ENCODE results near the gene IPP.
"Not testable (repeated sequence)": the region's sequence is repeated elsewhere in the genome, so short reads cannot be mapped to it uniquely, and the experiment has no call there.

The IPP gene

GRCh38 chr1:45767035-45767434 is 16.6 kb upstream of the IPP start:
- H3K4me1 ChIP-seq (ENCODE audit: insufficient read depth, low read length), result no peaks in the 10 kb centered on the region
- H3K4me3 ChIP-seq (ENCODE audit: low read length), result no peak overlapping the region
- WGBS, result 94% methylated on average over 2 of the region's 6 CpGs
- H3K36me3 ChIP-seq (ENCODE audit: insufficient read depth, low read length), result no peaks in the 10 kb centered on the region
- no peaks in the 10 kb centered on the region for H3K9me3 ChIP-seq (ENCODE audit: insufficient read depth, low read depth, low read length)
- H3K27me3 ChIP-seq (ENCODE audit: insufficient read depth, low read length), result no peaks in the 10 kb centered on the region
- no peak overlapping the region for H3K9ac ChIP-seq (ENCODE audit: low read depth, low read length)
- H3K27ac ChIP-seq (ENCODE audit: low read depth, low read length), result no peak overlapping the region

DNA sequence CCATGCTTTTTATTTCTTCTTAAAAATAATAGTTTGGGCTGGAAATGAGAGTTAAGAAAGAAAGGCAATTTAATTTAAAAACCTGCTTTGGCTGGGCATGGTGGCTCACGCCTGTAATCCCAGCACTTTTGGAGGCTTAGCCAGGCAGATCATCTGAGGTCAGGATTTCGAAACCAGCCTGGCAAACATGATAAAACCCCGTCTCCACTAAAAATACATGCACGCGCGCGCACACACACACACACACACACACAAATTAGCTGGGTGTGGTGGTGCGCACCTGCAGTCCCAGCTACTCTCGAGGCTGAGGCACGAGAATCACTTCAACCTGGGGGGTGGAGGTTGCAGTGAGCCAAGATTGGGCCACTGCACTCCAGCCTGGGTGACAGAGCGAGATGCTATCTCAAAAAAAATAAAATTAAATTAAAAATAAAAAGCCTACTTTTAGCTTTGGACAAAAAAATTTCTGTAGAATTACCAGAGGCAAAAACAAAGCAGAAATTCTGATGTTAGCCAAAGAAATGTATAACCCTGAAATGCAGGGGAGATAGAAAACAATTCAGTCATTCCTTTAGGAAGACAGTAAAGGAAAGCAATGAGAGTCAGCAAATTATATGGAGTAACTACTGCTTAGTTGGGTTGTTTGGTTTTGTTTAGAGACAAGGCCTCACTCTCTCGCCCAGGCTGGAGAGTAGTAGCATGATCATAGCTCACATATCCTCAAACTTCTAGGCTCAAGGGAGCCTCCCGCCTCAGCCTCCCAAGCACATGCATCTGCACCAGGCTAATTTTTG is 15.7 kb upstream of the IPP start:
- no peaks in the 10 kb centered on the region for H3K36me3 ChIP-seq (ENCODE audit: insufficient read depth, low read length)
- H3K9me3 ChIP-seq (ENCODE audit: insufficient read depth, low read depth, low read length), result no peaks in the 10 kb centered on the region
- H3K27me3 ChIP-seq (ENCODE audit: insufficient read depth, low read length), result no peaks in the 10 kb centered on the region
- no peak overlapping the region for H3K9ac ChIP-seq (ENCODE audit: low read depth, low read length)
- no peak overlapping the region for H3K4me3 ChIP-seq (ENCODE audit: low read length)
- WGBS, result 89% methylated on average over 10 of the region's 13 CpGs
- no peak overlapping the region for H3K27ac ChIP-seq (ENCODE audit: low read depth, low read length)
- no peaks in the 10 kb centered on the region for H3K4me1 ChIP-seq (ENCODE audit: insufficient read depth, low read length)

DNA sequence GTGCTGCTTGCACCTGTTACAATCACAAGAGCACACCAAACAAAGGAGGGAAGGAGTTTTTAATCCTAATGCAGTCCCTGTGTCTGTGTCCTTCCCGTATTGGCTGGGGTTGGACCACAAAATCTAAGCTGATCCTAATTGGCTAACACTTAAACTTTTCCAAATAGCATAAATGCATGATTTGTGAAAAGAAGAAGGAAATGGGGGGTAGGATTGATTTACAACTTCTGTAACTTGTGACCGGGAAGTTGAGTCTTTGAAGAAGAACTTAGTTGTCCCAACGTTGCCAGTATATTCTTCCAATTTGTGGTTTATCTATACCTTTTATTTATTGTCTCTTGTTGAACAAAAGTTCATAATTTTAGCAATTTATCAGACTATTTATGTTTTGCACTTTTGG is 11.8 kb upstream of the IPP start:
- Histone ChIP-seq H3K27me3 (ENCODE audit: insufficient read depth, low read length) (no peaks in the 10 kb centered on the region), H3K9me3 (ENCODE audit: insufficient read depth, low read depth, low read length) (no peaks in the 10 kb centered on the region), H3K4me3 (ENCODE audit: low read length) (no peak overlapping the region), H3K9ac (ENCODE audit: low read depth, low read length) (no peak overlapping the region), H3K27ac (ENCODE audit: low read depth, low read length) (no peak overlapping the region), H3K36me3 (ENCODE audit: insufficient read depth, low read length) (no peaks in the 10 kb centered on the region), H3K4me1 (ENCODE audit: insufficient read depth, low read length) (no peaks in the 10 kb centered on the region)
- 100% methylated on average over 2 of the region's 3 CpGs for WGBS

GRCh38 chr1:45755697-45756096 is 5.2 kb upstream of the IPP start:
- 80% methylated on average over 5 of the region's 5 CpGs for WGBS
- Histone ChIP-seq H3K4me1 (ENCODE audit: insufficient read depth, low read length) (0 out of 2 replicates have a peak, but pooled peaks cover 3% of the 10 kb centered on the region), H3K36me3 (ENCODE audit: insufficient read depth, low read length) (no peaks in the 10 kb centered on the region), H3K4me3 (ENCODE audit: low read length) (no peak overlapping the region), H3K9ac (ENCODE audit: low read depth, low read length) (no peak overlapping the region), H3K27me3 (ENCODE audit: insufficient read depth, low read length) (no peaks in the 10 kb centered on the region), H3K27ac (ENCODE audit: low read depth, low read length) (no peak overlapping the region), H3K9me3 (ENCODE audit: insufficient read depth, low read depth, low read length) (peaks cover 18% of the 10 kb centered on the region)

- Histone ChIP-seq H3K4me1 (ENCODE audit: insufficient read depth, low read length) (0 out of 2 replicates have a peak, but pooled peaks cover 3% of the 10 kb centered on the region), H3K27ac (ENCODE audit: low read depth, low read length) (no peak overlapping the region)
- 91% methylated on average over 9 of the region's 11 CpGs for WGBS
Observed at GRCh38 chr1:45753248-45754037, 3.0 kb upstream of the IPP start.

DNA sequence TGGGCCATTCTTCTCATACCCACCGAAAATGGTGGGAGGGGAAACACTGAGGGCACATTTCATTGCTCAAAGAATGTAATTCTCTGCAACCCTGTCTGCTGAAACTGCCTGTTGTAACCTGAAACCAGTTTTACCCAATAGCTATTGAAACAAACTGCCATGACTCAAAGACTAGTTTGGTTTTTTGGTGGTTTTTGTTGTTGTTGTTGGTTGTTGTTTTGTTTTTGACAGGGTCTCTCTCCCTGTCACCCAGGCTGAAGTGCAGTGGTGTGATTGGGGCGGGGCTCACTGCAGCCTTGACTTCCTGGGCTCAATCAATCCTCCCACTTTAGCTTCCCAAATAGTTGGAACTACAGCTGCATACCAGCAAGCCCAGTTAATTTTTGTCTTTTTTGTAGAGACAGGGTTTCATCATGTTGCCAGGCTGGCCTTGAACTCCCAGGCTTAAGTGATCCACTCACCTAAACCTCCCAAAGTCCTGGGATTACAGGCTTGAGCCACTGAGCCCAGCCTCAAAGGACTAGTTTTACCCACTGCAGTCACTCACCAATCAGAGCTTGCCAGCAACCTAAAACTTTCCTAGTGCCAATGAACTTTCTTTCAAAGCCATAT is 2.1 kb upstream of the IPP start:
- H3K9me3 ChIP-seq (ENCODE audit: insufficient read depth, low read depth, low read length), result peaks cover 18% of the 10 kb centered on the region
- WGBS, result 88% methylated on average over 2 of the region's 2 CpGs
- no peak overlapping the region for H3K4me3 ChIP-seq (ENCODE audit: low read length)

More at GRCh38 chr1:45753248-45754037, 3.0 kb upstream of the IPP start:
- Histone ChIP-seq H3K27me3 (ENCODE audit: insufficient read depth, low read length) (no peaks in the 10 kb centered on the region), H3K9ac (ENCODE audit: low read depth, low read length) (no peak overlapping the region), H3K4me3 (ENCODE audit: low read length) (no peak overlapping the region), H3K9me3 (ENCODE audit: insufficient read depth, low read depth, low read length) (peaks cover 18% of the 10 kb centered on the region), H3K36me3 (ENCODE audit: insufficient read depth, low read length) (no peaks in the 10 kb centered on the region)

GRCh38 chr1:45752014-45752413 is 1.6 kb upstream of the IPP start:
- H3K27me3 ChIP-seq (ENCODE audit: insufficient read depth, low read length), result no peaks in the 10 kb centered on the region
- 0 out of 2 replicates have a peak, but pooled peaks cover 3% of the 10 kb centered on the region for H3K4me1 ChIP-seq (ENCODE audit: insufficient read depth, low read length)
- H3K27ac ChIP-seq (ENCODE audit: low read depth, low read length), result no peak overlapping the region
- 93% methylated on average over 2 of the region's 2 CpGs for WGBS
- H3K9ac ChIP-seq (ENCODE audit: low read depth, low read length), result no peak overlapping the region
- H3K4me3 ChIP-seq (ENCODE audit: low read length), result no peak overlapping the region
- no peaks in the 10 kb centered on the region for H3K36me3 ChIP-seq (ENCODE audit: insufficient read depth, low read length)
- peaks cover 18% of the 10 kb centered on the region for H3K9me3 ChIP-seq (ENCODE audit: insufficient read depth, low read depth, low read length)

More for the DNA sequence above, 2.1 kb upstream of the IPP start:
- Histone ChIP-seq H3K27me3 (ENCODE audit: insufficient read depth, low read length) (no peaks in the 10 kb centered on the region), H3K4me1 (ENCODE audit: insufficient read depth, low read length) (0 out of 2 replicates have a peak, but pooled peaks cover 3% of the 10 kb centered on the region), H3K36me3 (ENCODE audit: insufficient read depth, low read length) (no peaks in the 10 kb centered on the region), H3K27ac (ENCODE audit: low read depth, low read length) (no peak overlapping the region), H3K9ac (ENCODE audit: low read depth, low read length) (no peak overlapping the region)

GRCh38 chr1:45751039-45751838 is 786 bp upstream of the IPP start:
- Histone ChIP-seq H3K4me3 (ENCODE audit: low read length) (peak overlapping the region; percentile 71), H3K9me3 (ENCODE audit: insufficient read depth, low read depth, low read length) (peaks cover 18% of the 10 kb centered on the region), H3K27ac (ENCODE audit: low read depth, low read length) (peak overlapping the region; percentile 85), H3K9ac (ENCODE audit: low read depth, low read length) (peak overlapping the region; percentile 83)
- H3K4me1 ChIP-seq (ENCODE audit: insufficient read depth, low read length); H3K36me3 ChIP-seq (ENCODE audit: insufficient read depth, low read length); H3K27me3 ChIP-seq (ENCODE audit: insufficient read depth, low read length): not testable (repeated sequence)
- WGBS, result 88% methylated on average over 23 of the region's 24 CpGs

- H3K27me3 ChIP-seq (ENCODE audit: insufficient read depth, low read length), result no peaks in the 10 kb centered on the region
- H3K4me3 ChIP-seq (ENCODE audit: low read length), result no peak overlapping the region
- no peak overlapping the region for H3K9ac ChIP-seq (ENCODE audit: low read depth, low read length)
- H3K27ac ChIP-seq (ENCODE audit: low read depth, low read length), result no peak overlapping the region
- 0 out of 2 replicates have a peak, but pooled peaks cover 3% of the 10 kb centered on the region for H3K4me1 ChIP-seq (ENCODE audit: insufficient read depth, low read length)
- no peaks in the 10 kb centered on the region for H3K9me3 ChIP-seq (ENCODE audit: insufficient read depth, low read depth, low read length)
- WGBS, result 98% methylated on average over 12 of the region's 12 CpGs
- H3K36me3 ChIP-seq (ENCODE audit: insufficient read depth, low read length), result peaks cover 5% of the 10 kb centered on the region; the same call in 1 of the 2 replicates
Observed at GRCh38 chr1:45746922-45747321, 3.5 kb downstream of the IPP start.

DNA sequence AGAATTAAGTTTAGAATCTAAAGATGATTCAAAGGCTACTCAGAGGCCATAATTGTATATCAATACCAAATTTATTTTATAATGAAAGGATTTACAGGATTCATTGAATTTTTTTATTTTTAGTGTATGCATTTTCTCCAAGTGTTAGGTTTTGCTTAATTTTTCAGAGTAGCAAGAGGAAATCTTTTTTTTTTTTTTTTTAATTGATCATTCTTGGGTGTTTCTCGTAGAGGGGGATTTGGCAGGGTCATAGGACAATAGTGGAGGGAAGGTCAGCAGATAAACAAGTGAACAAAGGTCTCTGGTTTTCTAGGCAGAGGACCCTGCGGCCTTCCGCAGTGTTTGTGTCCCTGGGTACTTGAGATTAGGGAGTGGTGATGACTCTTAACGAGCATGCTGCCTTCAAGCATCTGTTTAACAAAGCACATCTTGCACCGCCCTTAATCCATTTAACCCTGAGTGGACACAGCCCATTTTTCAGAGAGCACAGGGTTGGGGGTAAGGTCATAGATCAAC is 10.8 kb downstream of the IPP start:
- 78% methylated on average over 1 of the region's 5 CpGs for WGBS
- H3K4me3 ChIP-seq (ENCODE audit: low read length); H3K4me1 ChIP-seq (ENCODE audit: insufficient read depth, low read length); H3K9me3 ChIP-seq (ENCODE audit: insufficient read depth, low read depth, low read length); H3K36me3 ChIP-seq (ENCODE audit: insufficient read depth, low read length); H3K9ac ChIP-seq (ENCODE audit: low read depth, low read length); H3K27me3 ChIP-seq (ENCODE audit: insufficient read depth, low read length); H3K27ac ChIP-seq (ENCODE audit: low read depth, low read length): not testable (repeated sequence)

Data from HUES64 (cell line).